HG02610 (cell line): ENCODE measurements around the gene ATOH1.

Experiments used
- ATAC-seq: cut with Tn5 transposase; IDR thresholded peaks from one replicate; pipeline ENCODE4 v1.9.1; 2021; ENCODE audit warnings: mild to moderate bottlenecking, moderate library complexity; ENCODE audit not compliant: unreplicated experiment

Gene ATOH1

DNA sequence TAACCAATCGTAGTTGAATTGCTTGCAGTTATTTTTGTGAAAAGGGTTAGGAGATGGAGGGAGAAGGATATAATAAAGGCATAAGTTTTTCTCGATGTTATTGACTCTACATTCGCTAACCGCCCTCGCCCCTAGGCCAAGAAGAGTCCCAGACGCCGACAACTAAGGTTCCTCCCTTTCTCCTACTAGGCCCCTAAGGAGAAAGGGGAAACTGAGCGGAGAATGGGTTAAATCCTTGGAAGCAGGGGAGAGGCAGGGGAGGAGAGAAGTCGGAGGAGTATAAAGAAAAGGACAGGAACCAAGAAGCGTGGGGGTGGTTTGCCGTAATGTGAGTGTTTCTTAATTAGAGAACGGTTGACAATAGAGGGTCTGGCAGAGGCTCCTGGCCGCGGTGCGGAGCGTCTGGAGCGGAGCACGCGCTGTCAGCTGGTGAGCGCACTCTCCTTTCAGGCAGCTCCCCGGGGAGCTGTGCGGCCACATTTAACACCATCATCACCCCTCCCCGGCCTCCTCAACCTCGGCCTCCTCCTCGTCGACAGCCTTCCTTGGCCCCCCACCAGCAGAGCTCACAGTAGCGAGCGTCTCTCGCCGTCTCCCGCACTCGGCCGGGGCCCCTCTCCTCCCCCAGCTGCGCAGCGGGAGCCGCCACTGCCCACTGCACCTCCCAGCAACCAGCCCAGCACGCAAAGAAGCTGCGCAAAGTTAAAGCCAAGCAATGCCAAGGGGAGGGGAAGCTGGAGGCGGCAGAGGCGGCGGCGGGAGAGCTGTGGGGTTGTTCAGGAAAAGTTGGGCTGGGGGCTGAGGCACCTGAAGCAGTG, 5.9 kb downstream of the ATOH1 start:
- ATAC-seq = no peak

DNA sequence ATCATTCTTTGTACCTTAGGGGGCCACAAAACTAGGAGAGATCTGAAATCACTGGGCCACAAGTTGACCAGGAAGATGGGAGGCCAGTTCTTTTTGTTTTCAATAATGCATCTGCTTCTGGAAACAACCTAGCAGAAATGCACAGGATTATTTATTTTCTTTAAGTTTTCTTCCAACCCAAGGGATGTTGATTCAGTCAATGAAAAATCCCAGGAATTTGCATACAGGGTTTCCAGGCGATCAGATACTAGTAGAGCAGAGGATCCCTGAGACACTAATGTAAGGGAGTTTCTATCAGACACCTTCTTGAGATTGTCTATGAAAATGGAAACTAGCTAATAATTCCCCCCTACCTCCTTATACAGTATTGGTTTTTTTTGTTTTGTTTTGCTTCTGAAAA, 7.4 kb downstream of the ATOH1 start:
- no peak for ATAC-seq

DNA sequence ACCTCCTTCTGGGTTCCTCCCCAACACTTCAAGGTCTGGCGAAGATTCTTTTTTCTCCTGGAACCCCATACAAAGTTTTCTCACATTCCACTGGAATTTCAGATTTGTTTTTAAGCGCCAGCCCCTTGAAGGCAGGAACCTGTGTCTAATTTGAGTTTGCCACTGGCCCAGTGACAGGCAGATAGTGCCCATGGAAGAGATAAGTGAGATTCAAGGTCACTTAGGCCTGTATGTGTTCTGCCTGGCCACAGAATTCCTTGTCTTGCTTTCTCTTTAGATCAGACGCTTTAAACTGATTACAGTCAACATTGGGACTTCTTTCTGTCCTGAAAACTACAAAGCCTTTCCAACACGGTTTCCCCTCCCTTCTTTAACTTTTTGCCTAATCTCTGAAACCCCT, 11.2 kb downstream of the ATOH1 start:
- ATAC-seq = no peak

DNA sequence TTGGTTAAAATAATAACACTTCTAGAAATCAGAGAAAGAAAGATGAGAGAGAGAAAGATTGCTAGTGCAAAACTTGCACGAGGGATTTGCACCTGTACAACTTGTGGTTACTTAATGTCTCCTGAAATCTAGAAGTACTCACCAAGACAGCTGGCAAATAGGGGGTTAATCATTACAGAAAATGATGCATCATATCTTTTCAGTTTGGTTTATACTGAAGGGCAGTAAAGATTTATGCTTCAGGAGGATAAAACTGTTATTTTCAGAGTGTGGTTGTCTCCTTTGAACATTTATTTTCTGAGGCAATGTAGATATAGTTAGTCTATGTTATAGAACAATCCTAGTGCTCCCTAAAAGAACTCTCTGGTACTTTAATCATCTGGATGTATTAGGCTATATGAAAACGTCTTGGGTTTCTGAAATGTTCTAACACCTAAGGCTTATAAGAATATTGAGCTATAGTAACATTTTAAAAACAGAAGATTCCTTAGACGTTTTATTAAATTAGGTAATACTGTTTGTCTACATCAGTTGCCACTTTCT, 13.3 kb downstream of the ATOH1 start:
- ATAC-seq = no peak

DNA sequence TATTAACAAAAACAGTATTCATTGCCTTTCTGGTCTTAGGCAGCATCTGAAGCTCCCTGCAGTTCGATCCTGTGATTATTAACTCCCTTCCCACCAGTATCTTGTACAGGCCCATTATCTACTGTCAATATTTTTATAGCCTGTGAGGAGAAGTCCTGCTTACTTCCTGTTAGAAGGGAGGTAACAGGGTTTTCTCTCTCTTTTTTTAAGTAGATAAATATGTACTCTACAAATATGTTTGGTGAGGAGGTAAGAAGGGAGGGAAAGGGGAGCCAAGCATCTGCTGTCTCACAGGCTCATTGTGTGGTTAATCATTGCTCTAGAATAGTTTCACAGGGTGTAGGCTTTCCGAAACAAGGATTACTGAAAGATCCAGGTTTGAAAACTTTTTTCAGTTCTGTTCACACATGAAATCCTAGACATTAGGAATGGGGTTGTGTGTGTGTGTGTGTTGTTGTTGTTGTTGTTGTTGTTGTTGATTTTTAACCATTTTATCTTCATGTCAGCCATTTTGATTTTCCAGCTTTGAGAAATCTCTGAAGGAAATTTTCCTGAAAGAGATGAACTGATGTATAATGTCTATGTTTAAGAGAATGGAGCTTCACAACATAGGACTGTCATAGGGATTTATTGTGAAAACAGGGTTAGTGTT, 14.2 kb downstream of the ATOH1 start:
- no peak for ATAC-seq

DNA sequence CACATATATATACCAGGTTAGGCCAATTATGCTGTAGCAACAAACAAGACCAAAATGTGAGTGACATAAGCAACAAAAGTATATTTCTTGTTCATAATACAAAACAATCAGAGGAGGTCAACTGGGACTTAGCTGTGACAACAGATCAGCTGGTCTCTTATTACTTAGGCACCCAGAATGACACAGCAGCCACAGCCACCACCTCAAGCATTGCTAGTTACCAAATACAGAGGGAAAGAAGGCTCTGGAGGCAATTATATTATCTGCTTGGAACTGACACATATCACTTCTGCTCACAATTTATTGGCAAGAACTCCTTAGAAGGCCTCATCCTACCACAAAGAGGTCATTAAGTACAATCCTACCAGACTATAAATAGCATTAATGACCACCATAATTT, 15.2 kb downstream of the ATOH1 start:
- no peak for ATAC-seq

DNA sequence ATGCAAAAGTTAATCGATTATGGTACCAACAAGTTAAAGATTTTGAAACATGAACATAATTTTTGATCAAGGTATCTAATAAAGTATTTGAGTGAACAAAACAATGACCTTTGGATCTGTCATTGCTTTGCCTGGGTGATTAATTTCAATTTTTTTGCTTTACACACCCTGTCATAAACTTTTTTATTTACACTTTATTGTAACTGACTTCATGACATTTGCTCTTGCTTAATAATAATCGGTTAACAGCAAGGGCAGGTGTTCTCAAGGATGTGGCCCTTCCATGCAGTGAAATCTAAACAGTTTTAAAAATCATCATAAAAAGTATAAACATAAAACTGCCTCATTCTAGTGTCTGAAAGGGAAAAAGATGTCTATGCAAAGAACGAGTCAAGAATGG, 24.1 kb downstream of the ATOH1 start:
- no peak for ATAC-seq

DNA sequence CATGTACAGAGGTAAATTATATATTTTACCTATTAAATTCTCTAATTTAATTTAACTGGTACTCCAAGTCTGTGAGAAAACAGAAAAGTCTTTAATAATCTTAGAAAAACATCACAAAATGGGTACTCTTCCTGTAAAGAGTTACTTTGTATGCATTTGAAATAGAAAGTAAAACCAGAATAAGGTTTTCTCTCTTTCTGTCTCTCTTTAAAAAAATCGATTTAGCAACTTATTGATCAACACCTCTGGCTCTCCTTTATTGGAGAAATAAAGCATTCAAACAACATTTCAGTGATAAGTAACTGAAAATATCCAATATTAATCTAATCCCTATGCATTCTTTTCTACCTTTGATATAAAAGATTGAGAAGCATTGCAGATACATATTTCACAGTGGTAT, 27.4 kb downstream of the ATOH1 start:
- ATAC-seq = no peak

DNA sequence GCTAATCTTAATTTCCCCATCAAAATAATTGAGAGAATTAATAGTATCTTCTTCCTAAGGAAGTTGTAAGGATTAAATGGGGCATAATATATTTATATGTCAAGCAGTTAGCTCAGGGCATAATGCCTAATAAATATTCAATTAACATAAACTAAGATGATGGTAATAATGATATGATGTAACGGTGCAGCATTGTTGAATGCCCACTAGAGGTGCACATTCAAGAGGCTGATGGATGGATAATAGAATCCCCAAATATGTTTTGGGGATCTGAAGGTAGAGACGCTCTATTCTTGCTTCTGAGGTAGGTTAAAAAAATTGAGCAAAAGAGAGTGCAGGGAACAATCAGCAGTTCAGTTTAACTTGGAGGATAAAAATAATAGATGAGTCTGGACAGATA, 37.1 kb downstream of the ATOH1 start:
- ATAC-seq = no peak

DNA sequence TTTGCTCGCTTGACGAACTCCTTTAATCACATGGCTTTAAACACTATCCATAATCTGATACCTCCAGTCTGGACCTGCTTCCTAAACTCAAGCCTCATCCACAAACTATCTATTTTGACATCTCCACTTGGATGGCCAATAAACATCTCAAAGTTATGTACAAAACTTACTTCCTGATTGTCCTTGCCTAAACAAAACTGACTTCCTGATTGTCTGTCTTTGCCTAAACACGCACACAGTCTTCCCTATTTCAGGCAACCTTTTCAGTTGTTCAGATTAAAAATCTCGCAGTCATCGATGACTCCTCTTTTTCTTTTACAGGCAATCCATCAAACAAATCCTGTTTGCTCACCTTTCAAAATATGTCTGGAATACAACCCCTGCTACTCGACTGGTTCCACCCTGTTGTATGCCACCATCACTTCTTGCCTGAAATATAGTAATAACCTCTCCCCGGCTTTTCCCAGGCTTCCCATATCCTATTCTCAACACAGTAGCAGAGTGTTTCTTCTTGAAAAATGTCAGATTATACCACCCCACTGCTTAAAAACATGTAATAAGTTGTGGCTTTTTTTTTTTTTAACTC, 39.0 kb downstream of the ATOH1 start:
- ATAC-seq = no peak

DNA sequence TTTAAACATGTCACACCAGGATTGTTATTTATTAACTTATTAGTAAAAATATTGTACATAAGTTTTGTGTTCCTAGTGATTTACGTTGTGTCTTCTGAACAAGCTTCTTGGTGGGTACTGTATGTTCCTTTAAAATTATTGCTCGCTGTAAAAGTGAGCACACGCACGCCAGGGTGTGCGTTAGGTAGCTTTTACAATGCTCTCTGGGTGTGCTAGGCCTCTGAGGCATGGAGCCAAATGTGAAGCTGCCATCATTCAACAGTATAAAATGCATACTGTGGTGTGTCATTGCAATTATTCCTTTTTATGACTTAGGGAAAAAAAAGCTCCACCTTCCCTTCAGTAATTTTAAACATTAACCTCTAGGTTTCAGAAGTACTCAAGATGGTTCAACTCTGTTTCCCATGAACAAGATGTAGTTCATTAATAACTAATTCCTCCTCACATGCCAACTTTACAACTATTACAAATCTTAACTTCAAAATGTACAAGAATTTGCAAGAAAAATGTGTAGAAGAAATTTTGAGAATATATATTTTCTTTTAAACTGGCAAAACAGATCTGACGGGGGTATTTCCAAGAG, 42.4 kb downstream of the ATOH1 start:
- ATAC-seq = no peak

DNA sequence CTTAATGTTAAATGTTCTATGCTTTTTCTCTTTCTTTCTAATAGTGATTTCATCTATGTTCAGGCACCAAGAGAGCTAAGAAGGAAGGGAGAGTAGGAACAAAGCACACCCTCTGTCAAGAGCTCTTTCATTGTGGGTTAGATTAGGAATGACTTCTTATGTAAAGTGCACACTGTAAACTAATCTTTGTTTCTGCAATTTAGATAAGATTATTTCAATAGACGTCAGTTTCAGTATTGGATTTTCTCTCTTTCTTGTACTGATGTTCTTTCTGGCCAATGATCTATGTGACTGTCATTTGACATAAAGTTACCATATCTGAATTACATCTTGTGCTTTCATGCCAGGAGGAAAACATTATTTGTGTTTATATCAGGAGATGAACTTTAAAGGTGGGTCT, 48.2 kb downstream of the ATOH1 start:
- no peak for ATAC-seq

DNA sequence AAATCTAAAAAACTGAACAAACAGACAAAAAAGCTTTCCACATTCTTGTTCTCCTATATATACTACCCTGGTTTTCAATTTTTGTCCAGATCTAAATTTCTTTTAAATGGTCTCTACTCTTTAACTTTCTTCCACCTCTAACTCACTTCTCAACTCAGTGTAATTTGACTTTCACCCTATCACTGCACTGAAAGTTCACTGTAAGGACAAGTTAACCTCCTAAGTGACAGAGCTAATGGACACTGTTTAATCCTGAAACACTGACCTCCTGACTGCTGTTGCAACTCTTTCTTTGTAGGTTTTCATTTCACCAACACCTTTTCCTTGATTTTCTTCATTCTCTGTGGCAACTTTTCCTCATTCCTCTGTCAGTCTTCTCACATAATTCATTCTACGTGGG, 50.0 kb downstream of the ATOH1 start:
- no peak for ATAC-seq

DNA sequence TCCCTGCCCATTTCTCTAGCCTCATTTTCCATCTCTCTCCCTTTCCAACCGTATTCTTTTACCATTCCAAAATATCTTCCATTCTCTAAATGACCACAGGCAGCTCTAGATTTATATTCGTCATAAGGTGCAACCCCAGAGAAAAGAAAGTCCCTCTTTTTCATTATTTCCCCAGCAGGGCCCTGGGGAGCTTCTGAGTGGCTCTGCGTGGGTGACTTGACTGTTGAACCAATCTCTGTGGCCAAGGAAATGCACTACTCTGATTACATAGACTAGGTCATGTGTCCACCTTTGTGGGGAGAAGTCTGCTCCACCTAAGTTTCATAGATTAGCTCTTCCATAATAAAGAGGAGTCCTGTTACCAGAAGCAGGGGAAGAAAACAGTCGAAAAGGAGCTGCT, 51.4 kb downstream of the ATOH1 start:
- ATAC-seq = peak; percentile 90
